Right lobe of liver (tissue), 6 donors: ENCODE results near the gene SLC25A48. TPM values are rescaled to one million over a fixed set of nuclear protein-coding genes. Genes with fewer than 3 reads are reported as not detected.

Experiments used
- ATAC-seq, 4 donors: fragments of 200-7000 bp; cut with Tn5 transposase; one replicate each; pipeline ENCODE4 v1.9.1; 2020; ENCODE audit warnings: mild to moderate bottlenecking in 4 of 4, moderate library complexity in 4 of 4
- DNase-seq, 3 donors: peaks; one replicate each; pipeline ENCODE4 v3.0.0-alpha.2; 2020
- H3K27ac ChIP-seq, 3 donors: fragments of 200-600 bp; one replicate each; pipeline ENCODE4 v1.8.0; 2022
- H3K27me3 ChIP-seq, 2 donors: fragments of 200-600 bp; one replicate each; pipeline ENCODE4 v1.8.0; 2022
- H3K36me3 ChIP-seq, 4 donors: fragments of 200-600 bp; sonication (generic) in 1 of 4; one replicate each; pipeline versions ENCODE4 v1.5.1 to v1.8.0; 2017 to 2022; ENCODE audit warnings: control low read depth in 1 of 4
- H3K4me1 ChIP-seq, 4 donors: fragments of 200-600 bp; sonication (generic) in 1 of 4; one replicate each; pipeline versions ENCODE4 v1.5.1 to v1.8.0; 2017 to 2022; ENCODE audit warnings: control low read depth in 1 of 4
- H3K4me3 ChIP-seq, 3 donors: fragments of 200-600 bp; one replicate each; pipeline ENCODE4 v1.8.0; 2022
- H3K9me3 ChIP-seq, 4 donors: fragments of 200-600 bp; sonication (generic) in 1 of 4; one replicate each; pipeline versions ENCODE4 v1.5.1 to v1.8.0; 2017 to 2022; ENCODE audit warnings: control low read depth in 1 of 4
- CTCF ChIP-seq, 4 donors: fragments of 200-600 bp in 3 of 4; fragments of 450-650 bp in 1 of 4; IDR thresholded peaks; one replicate each; pipeline versions ENCODE4 v1.5.1 to v1.8.0; 2016 to 2022; ENCODE audit warnings: antibody characterized with exemption in 4 of 4, mild to moderate bottlenecking in 2 of 4
- POLR2A ChIP-seq: fragments of 450-650 bp; IDR thresholded peaks from one replicate; pipeline ENCODE4 v1.6.1; 2017; ENCODE audit warnings: antibody characterized with exemption, mild to moderate bottlenecking
- WGBS: methylation state at CpG from one replicate; pipeline ENCODE4 v1.1.6; 2018; ENCODE audit warnings: low coverage, low lambda C conversion rate; ENCODE audit not compliant: insufficient coverage; ENCODE audit errors: missing lambda C conversion rate; 5-methylcytosine and 5-hydroxymethylcytosine counted together
- intact Hi-C, 2 donors: fragments of 100-400 bp; cut with DNase I; formaldehyde crosslinking; loops; one replicate each; pipeline versions ENCODE4 v1.11.2 to v1.14.1; 2022
- total RNA-seq, 6 experiments: library from RNA; depleted of rRNA in 2 of 6; stranded (reverse); fragments of >200 nt in 2 of 6; fragmentation: NEBNext Ultra II Directional in 3 of 6; extraction: Animal tissue kit (Norgen Biotek cat#: 25700) in 3 of 6; gene quantifications; one replicate each; pipeline versions ENCODE4 v1.1.0 to v1.2.4, GENCODE V29; 2016 to 2023
- donor health status: DM: no; HTN: yes; CAD: no.
- donor health status: DM: no; HTN: no; CAD: no.
- donor health status: DM: no; HTN: no; CAD: no.
- donor health status: DM: no; HTN: yes; CAD: no.
- donor health status: DM: no; HTN: yes; CAD: no.

The SLC25A48 gene
- total RNA-seq, 6 experiments from 2014 or later = 0.39 to 5.3 (median 0.80) TPM; not detected in 1

DNA sequence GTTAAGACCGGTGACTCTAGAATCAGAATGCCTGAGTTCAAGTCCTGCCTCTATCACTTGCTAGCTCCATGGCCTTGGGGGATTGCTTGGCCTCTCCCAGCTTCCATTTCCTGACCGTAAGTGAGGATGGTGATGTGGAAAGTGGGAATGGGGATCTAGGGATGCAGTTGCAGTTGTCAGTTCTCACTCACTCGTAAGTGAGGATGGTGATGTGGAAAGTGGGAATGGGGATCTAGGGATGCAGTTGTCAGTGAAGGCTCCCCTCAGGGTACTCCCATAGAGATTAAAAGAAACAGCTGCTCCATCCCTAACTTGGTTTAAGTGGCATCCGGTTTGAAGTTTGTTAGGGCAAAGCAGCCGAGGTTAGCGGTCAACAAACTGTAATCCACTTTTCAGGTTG lies 64.2 kb downstream of the SLC25A48 start:
- ATAC-seq (no peak), DNase-seq (no peak)
- no peak overlapping the region for H3K4me3 ChIP-seq
- intact Hi-C loops = no loop called here
- no peaks in the 10 kb centered on the region for H3K9me3 ChIP-seq
- H3K27ac ChIP-seq = no peak overlapping the region
- WGBS = 68% methylated on average over 6 of the region's 6 CpGs
- no peaks in the 10 kb centered on the region for H3K27me3 ChIP-seq
- no peaks in the 10 kb centered on the region for H3K4me1 ChIP-seq
- TF ChIP-seq POLR2A = no peak
- no peak for TF ChIP-seq CTCF (IDR thresholded peaks at IDR 0.05)
- no peaks in the 10 kb centered on the region for H3K36me3 ChIP-seq

DNA sequence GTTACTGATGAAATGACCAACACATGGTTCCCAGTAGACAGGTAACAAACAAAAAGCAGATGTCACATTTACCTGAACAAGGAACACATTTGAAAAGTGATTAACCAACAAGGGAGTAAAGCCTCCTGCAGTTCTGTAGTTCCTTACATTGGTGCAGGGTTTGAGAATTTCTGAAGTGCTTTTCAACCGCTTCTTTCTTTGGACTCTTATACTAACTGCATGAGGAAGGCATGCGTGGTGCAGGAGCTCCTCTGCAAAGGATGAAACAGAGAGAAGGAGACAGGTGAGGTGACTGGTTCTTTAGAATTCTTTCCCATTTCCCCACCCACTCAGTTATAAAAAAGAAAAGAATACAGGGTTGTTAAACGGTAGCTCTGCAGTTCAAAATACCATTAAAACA lies 65.8 kb downstream of the SLC25A48 start:
- intact Hi-C loops = no loop called here
- no peak for TF ChIP-seq CTCF (IDR thresholded peaks at IDR 0.05)
- TF ChIP-seq POLR2A = no peak
- 49% methylated on average over 3 of the region's 3 CpGs for WGBS
- Histone ChIP-seq H3K9me3 (no peaks in the 10 kb centered on the region), H3K4me1 (no peaks in the 10 kb centered on the region), H3K36me3 (no peaks in the 10 kb centered on the region), H3K27ac (no peak overlapping the region), H3K4me3 (no peak overlapping the region), H3K27me3 (no peaks in the 10 kb centered on the region)
- no peak for DNase-seq
- ATAC-seq = no peak

- ATAC-seq (no peak), DNase-seq (no peak)
- WGBS = 34% methylated on average over 3 of the region's 3 CpGs
- no peaks in the 10 kb centered on the region for H3K9me3 ChIP-seq
- no peak overlapping the region for H3K4me3 ChIP-seq
- no peaks in the 10 kb centered on the region for H3K4me1 ChIP-seq
- TF ChIP-seq CTCF (IDR thresholded peaks at IDR 0.05) (no peak), POLR2A (no peak)
- H3K27ac ChIP-seq = no peak overlapping the region
- intact Hi-C loops = no loop called here
- no peaks in the 10 kb centered on the region for H3K27me3 ChIP-seq
- H3K36me3 ChIP-seq = no peaks in the 10 kb centered on the region
Observed at GRCh38 chr5:135901633-135902032, 67.2 kb downstream of the SLC25A48 start.

GRCh38 chr5:135905144-135905543 lies 70.7 kb downstream of the SLC25A48 start:
- Histone ChIP-seq H3K9me3 (no peaks in the 10 kb centered on the region), H3K36me3 (no peaks in the 10 kb centered on the region), H3K27me3 (no peaks in the 10 kb centered on the region), H3K27ac (no peak overlapping the region), H3K4me3 (no peak overlapping the region), H3K4me1 (no peaks in the 10 kb centered on the region)
- no peak for DNase-seq
- no peak for ATAC-seq
- TF ChIP-seq POLR2A (no peak), CTCF (IDR thresholded peaks at IDR 0.05) (no peak)
- intact Hi-C loops = no loop called here
- WGBS = 64% methylated on average over 1 of the region's 1 CpG
